ES-I3 (cell line): ENCODE data around the gene ZFP62.

Source experiments
- H3K36me3 ChIP-seq: 2 replicates; pipeline ENCODE4 v1.6.1; 2013; ENCODE audit warnings: mild to moderate bottlenecking, low read length, control low read depth, moderate library complexity; ENCODE audit not compliant: insufficient read depth
- H3K4me1 ChIP-seq: 2 replicates; pipeline ENCODE4 v1.6.1; 2013; ENCODE audit warnings: mild to moderate bottlenecking, control low read depth, low read length; ENCODE audit not compliant: insufficient read depth
- H3K9ac ChIP-seq: 2 replicates; pipeline ENCODE4 v1.6.1; 2013; ENCODE audit warnings: low read depth, mild to moderate bottlenecking, low read length, moderate library complexity
- H3K9me3 ChIP-seq: 2 replicates; pipeline ENCODE4 v1.6.1; 2013; ENCODE audit warnings: mild to moderate bottlenecking, low read length, moderate library complexity; ENCODE audit not compliant: control insufficient read depth, insufficient read depth

ZFP62 gene

GRCh38 chr5:180852495-180852894, 8.6 kb downstream of the ZFP62 start:
- H3K9me3 ChIP-seq: peaks cover 41% of the 10 kb centered on the region
- H3K9ac ChIP-seq: no peak overlapping the region
- H3K36me3 ChIP-seq: peaks cover 30% of the 10 kb centered on the region
- H3K4me1 ChIP-seq: no peaks in the 10 kb centered on the region

DNA sequence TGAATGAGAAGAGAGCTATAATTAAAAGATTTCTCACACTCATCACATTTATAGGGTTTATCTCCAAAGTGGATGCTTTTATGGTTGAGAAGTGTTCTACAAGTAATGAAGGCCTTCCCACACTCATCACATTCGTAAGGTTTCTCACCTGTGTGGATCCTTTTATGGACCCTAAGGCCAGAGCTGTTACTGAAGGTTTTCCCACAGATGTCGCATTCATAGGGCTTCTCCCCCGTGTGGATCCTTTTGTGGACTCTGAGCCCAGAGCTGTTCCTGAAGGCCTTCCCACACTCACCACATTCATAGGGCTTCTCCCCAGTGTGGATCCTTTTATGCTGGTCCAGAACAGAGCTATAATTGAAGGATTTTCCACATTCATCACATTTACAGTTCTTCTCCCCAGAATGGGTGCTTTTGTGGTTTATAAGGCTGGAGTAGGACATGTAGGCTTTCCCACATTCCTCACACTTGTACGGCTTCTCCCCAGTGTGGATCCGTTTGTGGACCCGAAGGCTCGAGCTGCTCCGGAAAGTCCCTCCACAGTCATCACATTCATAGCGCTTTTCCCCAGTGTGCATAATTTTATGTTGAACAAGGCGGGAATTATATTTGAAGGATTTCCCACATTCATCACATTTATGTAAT, 10.5 kb downstream of the ZFP62 start:
- H3K9me3 ChIP-seq: peaks cover 41% of the 10 kb centered on the region
- no peaks in the 10 kb centered on the region for H3K4me1 ChIP-seq
- peaks cover 32% of the 10 kb centered on the region for H3K36me3 ChIP-seq
- no peak overlapping the region for H3K9ac ChIP-seq

- peaks cover 41% of the 10 kb centered on the region for H3K9me3 ChIP-seq
Measured at GRCh38 chr5:180849827-180850226, 11.2 kb downstream of the ZFP62 start.

GRCh38 chr5:180848878-180849277, 12.2 kb downstream of the ZFP62 start:
- no peak overlapping the region for H3K9ac ChIP-seq
- peaks cover 41% of the 10 kb centered on the region for H3K9me3 ChIP-seq
- peaks cover 6% of the 10 kb centered on the region; the same call in 1 of the 2 replicates for H3K4me1 ChIP-seq
- H3K36me3 ChIP-seq: peaks cover 32% of the 10 kb centered on the region

More at GRCh38 chr5:180849827-180850226, 11.2 kb downstream of the ZFP62 start:
- H3K4me1 ChIP-seq: no peaks in the 10 kb centered on the region
- H3K36me3 ChIP-seq: peaks cover 32% of the 10 kb centered on the region
- H3K9ac ChIP-seq: no peak overlapping the region

- Histone ChIP-seq H3K36me3 (peaks cover 32% of the 10 kb centered on the region), H3K9me3 (peaks cover 41% of the 10 kb centered on the region), H3K9ac (no peak overlapping the region), H3K4me1 (peaks cover 6% of the 10 kb centered on the region; the same call in 1 of the 2 replicates)
Measured at GRCh38 chr5:180848265-180848664, 12.8 kb downstream of the ZFP62 start.

GRCh38 chr5:180847026-180847425, 14.1 kb downstream of the ZFP62 start:
- H3K36me3 ChIP-seq: peaks cover 32% of the 10 kb centered on the region
- H3K9ac ChIP-seq: no peak overlapping the region
- peaks cover 39% of the 10 kb centered on the region for H3K9me3 ChIP-seq
- peaks cover 6% of the 10 kb centered on the region; the same call in 1 of the 2 replicates for H3K4me1 ChIP-seq

DNA sequence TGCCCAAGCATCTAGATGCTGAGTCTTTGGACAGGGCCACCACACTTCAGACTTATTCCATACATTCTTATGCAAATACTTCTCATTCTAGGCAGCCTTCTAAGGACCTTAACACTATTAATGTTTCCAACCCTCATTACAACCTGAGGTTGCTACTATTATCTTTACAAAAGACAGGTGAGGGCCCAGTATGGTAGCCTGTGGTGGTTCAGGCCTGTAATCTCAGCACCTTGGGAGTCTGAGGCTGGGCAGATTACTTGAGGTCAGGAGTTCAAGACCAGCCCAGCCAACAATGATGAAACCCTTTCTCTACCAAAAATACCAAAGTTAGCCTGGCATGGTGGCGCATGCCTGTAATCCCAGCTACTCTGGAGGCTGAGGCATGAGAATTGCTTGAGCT, 16.2 kb downstream of the ZFP62 start:
- peaks cover 6% of the 10 kb centered on the region; the same call in 1 of the 2 replicates for H3K4me1 ChIP-seq
- peaks cover 17% of the 10 kb centered on the region for H3K36me3 ChIP-seq
- no peak overlapping the region for H3K9ac ChIP-seq
- H3K9me3 ChIP-seq: peaks cover 18% of the 10 kb centered on the region; the same call in 1 of the 2 replicates

DNA sequence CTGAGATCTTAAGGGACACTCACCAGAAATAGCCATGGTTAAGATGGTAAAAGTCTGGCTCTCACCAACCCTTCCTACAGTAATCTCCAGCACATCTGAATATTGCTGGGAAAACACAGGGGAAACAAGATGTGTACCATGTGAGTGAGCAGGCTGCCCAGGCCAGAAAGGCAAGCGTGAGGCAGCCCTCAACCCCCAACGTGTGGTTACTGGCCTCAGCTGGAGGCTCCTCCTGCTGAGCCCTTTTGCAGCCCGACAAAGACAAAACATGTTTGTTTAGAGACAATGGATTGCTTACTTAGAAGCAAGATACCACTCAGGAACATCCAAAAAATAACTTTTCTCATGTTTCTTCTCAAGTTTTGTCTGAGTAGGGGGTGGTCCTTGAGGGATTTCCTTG, 16.6 kb downstream of the ZFP62 start:
- Histone ChIP-seq H3K4me1 (peaks cover 6% of the 10 kb centered on the region; the same call in 1 of the 2 replicates), H3K36me3 (peaks cover 12% of the 10 kb centered on the region), H3K9me3 (peaks cover 14% of the 10 kb centered on the region; the same call in 1 of the 2 replicates), H3K9ac (no peak overlapping the region)

- no peaks in the 10 kb centered on the region for H3K9me3 ChIP-seq
Measured at GRCh38 chr5:180839935-180840334, 21.1 kb downstream of the ZFP62 start.

DNA sequence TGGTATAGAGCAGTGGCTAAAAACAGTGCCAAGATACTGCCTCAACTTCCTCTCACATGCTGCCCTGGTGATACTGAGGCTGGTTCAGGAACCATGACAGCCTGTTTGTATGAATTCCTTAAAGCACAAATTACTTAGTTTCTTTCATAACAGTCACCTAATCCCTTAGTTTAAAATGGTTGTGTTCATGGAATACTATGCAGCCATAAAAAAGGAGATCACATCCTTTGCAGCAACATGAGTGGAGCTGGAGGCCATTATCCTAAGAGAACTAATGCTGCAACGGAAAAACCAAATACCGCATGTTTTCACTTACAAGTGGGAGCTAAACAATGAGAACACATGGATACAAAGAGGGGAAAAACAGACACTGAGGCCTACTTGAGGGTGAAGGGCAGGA, 21.8 kb downstream of the ZFP62 start:
- 0 out of 2 replicates have a peak, but pooled peaks cover under 1% of the 10 kb centered on the region for H3K4me1 ChIP-seq
- no peak overlapping the region for H3K9ac ChIP-seq
- H3K9me3 ChIP-seq: no peaks in the 10 kb centered on the region
- no peaks in the 10 kb centered on the region; the same call in 1 of the 2 replicates for H3K36me3 ChIP-seq

More at GRCh38 chr5:180839935-180840334, 21.1 kb downstream of the ZFP62 start:
- Histone ChIP-seq H3K9ac (no peak overlapping the region), H3K4me1 (peaks cover 6% of the 10 kb centered on the region; the same call in 1 of the 2 replicates), H3K36me3 (no peaks in the 10 kb centered on the region; the same call in 1 of the 2 replicates)

GRCh38 chr5:180837478-180837877, 23.6 kb downstream of the ZFP62 start:
- Histone ChIP-seq H3K9me3 (no peaks in the 10 kb centered on the region), H3K36me3 (no peaks in the 10 kb centered on the region), H3K4me1 (no peaks in the 10 kb centered on the region), H3K9ac (no peak overlapping the region)

GRCh38 chr5:180832638-180833068, 28.4 kb downstream of the ZFP62 start:
- no peaks in the 10 kb centered on the region for H3K36me3 ChIP-seq
- H3K9ac ChIP-seq: no peak overlapping the region
- H3K4me1 ChIP-seq: no peaks in the 10 kb centered on the region

GRCh38 chr5:180831139-180832093, 29.7 kb downstream of the ZFP62 start:
- Histone ChIP-seq H3K36me3 (no peaks in the 10 kb centered on the region), H3K9ac (peak overlapping the region; percentile 53)

More at GRCh38 chr5:180832638-180833068, 28.4 kb downstream of the ZFP62 start:
- H3K9me3 ChIP-seq: peaks cover 6% of the 10 kb centered on the region

More at GRCh38 chr5:180831139-180832093, 29.7 kb downstream of the ZFP62 start:
- Histone ChIP-seq H3K4me1 (no peaks in the 10 kb centered on the region), H3K9me3 (peaks cover 6% of the 10 kb centered on the region)
